Left hindlimb (tissue), 1 donor: ENCODE measurements around the gene HRH3.

ENCODE experiments used
- DNase-seq: peaks from one replicate; pipeline ENCODE4 v3.0.0-alpha.2; 2018

HRH3 gene

GRCh38 chr20:62174870-62175624 is 45.0 kb downstream of the HRH3 start:
- peak; percentile 17 for DNase-seq

GRCh38 chr20:62174021-62174804 is 45.9 kb downstream of the HRH3 start:
- peak; percentile 3 for DNase-seq

DNA sequence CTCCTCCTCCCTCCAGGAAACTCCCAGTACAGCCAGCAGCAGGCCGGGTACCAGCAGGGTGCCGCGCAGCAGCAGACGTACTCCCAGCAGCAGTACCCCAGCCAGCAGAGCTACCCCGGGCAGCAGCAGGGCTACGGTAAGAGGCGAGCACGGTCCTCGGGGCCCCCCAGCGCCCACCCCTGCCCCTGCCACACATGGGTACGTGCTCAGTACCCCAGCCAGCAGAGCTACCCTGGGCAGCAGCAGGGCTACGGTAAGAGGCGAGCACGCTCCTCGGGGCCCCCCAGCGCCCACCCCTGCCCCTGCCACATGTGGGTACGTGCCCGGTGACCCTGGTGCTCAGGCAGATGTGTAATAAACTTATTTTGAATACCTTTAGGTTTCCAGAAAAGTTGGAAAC is 47.4 kb downstream of the HRH3 start:
- no peak for DNase-seq

GRCh38 chr20:62171245-62171644 is 48.8 kb downstream of the HRH3 start:
- DNase-seq, result peak; percentile 9

DNA sequence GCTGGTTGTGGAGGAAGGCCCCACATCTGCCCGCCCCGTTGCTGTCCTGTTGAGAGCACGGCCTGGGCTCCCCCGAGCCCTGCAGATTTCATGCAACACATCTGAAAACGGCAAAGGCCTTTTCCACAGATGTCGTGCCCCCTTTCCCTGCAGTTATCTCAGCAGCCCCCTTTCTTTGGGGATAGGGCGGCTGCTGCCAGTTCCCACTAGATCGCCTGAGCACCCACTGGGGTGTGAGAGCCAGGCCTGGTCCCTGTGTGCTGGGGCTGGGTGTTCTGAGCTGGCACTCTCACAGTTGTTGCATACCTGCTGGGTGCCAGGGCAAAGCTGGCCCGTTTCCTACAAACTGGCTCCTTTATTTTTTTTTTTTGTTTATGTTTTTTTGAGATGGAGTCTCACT is 49.5 kb downstream of the HRH3 start:
- DNase-seq, result no peak

DNA sequence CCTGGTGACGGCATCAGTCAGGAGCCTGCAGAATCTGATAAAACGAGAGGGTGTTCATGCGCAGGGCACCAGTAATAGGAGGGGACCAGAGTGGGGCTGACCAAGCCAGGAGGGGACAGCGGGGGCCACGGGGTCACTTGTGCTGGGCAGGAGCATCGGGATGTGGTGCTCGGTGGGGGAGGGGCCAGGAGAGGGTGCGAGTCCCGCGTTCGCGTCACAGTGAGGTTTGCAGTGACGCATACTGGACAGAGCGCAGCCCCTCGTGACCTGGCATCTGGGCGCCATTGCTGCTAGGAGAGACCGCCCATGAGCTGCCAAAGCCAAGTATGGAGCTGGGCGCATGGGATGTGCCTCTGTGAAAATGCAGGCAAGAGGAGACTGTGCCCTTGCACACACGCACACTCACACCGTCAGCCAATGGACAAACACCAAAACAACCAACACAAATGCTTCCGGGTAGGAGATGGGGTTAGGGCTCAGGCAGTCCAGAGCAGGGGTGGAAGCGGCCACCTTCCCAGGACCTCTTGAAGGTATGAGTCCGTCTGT is 51.1 kb downstream of the HRH3 start:
- peak; percentile 25 for DNase-seq

- DNase-seq, result peak; percentile 16
Measured at GRCh38 chr20:62168061-62168460, 52.0 kb downstream of the HRH3 start.

DNA sequence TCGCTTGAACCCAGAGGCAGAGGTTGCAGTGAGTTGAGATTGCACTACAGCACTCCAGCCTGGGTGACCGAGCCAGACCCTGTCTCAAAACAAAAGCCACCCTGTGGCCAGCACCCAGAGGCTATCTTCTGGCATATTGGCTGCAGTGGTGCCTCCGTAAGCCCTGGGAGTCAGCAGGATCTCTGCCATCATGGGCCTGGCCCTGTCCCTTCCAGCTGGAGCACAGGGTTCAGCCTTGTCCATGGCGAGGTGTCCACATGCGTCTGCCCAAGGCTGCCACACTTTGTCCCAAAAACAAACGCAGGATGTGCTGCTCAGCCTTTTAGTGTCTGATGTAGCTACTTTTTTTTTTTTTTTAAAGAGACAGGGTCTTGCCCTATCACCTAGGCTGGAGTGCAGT is 52.6 kb downstream of the HRH3 start:
- DNase-seq, result peak; percentile 1

- DNase-seq, result peak; percentile 14
Measured at GRCh38 chr20:62165762-62166399, 54.2 kb downstream of the HRH3 start.
